ENCODE measurements around the gene ABHD2. TPM values are rescaled to one million over a fixed set of nuclear protein-coding genes. Genes with fewer than 3 reads are reported as not detected.

ABHD2 gene, protein sequence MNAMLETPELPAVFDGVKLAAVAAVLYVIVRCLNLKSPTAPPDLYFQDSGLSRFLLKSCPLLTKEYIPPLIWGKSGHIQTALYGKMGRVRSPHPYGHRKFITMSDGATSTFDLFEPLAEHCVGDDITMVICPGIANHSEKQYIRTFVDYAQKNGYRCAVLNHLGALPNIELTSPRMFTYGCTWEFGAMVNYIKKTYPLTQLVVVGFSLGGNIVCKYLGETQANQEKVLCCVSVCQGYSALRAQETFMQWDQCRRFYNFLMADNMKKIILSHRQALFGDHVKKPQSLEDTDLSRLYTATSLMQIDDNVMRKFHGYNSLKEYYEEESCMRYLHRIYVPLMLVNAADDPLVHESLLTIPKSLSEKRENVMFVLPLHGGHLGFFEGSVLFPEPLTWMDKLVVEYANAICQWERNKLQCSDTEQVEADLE
- total RNA-seq (2021) (43.9 and 52.4 TPM in 2 replicates), Bru-seq, nascent RNA (percentile 68 among the genes with signal in this experiment), BruChase-seq, experiment 1, labeled RNA remaining after a 2-hour chase (percentile 66 among the genes with signal in this experiment), BruChase-seq, experiment 2, labeled RNA remaining after a 6-hour chase (percentile 79 among the genes with signal in this experiment)
- long read RNA-seq, full-length matches to known transcripts: 11 of 33 reads
- long read RNA-seq, partial matches to known transcripts: 3 of 33 reads
- long read RNA-seq, other reads (novel, unspliced or antisense): 19 of 33 reads

- intact Hi-C loops (cut with micrococcal nuclease; ENCODE audit: unreplicated experiment): loop anchor here (5.0 kb wide), 1 partner anchor 54 kb away; no protein-coding TSS in a partner anchor
- no TSS peak for BruUV-seq (replicated peaks)
- Histone ChIP-seq H3K27me3 (replicated peaks; ENCODE audit: insufficient read depth, low read depth, low read length, poor library complexity) (no peaks in the 10 kb centered on the region), H3K9me3 (ENCODE audit: low read depth, low read length, poor library complexity, severe bottlenecking) (no peaks in the 10 kb centered on the region), H3K4me3 (ENCODE audit: low read depth, low read length, poor library complexity, severe bottlenecking) (peak within 1 kb of the TSS; percentile 94), H3K36me3 (ENCODE audit: insufficient read depth, low read length, poor library complexity, severe bottlenecking) (no peaks in the 10 kb centered on the region), H3K27ac (ENCODE audit: low read depth, low read length, poor library complexity, severe bottlenecking) (peak within 1 kb of the TSS; percentile 71), H3K4me1 (ENCODE audit: insufficient read depth, low read length, poor library complexity, severe bottlenecking) (peaks cover 32% of the 10 kb centered on the region)
- no peak for TF ChIP-seq EZH2 (IDR thresholded peaks at IDR 0.05; ENCODE audit: borderline replicate concordance, low read depth, low read length, poor library complexity, severe bottlenecking)
- no peak for TF ChIP-seq CTCF (conservative IDR thresholded peaks at IDR 0.05; ENCODE audit: low read depth, low read length)
- ChIA-PET POLR2A (ENCODE audit: low non-redundant PET) (interaction anchor here (0.5 to 1.0 kb wide), 3 partner anchors 9 to 82 kb away, joined by 3 to 4 read pairs (median 4); no protein-coding TSS in a partner anchor), CTCF (interaction anchor here (0.5 to 1.7 kb wide), 6 partner anchors 10 to 913 kb away, joined by 3 to 10 read pairs (median 4); no protein-coding TSS in a partner anchor)
- DNase-seq (ENCODE audit: low spot score): peak; percentile 100
Observed at GRCh38 chr15:89087830-89088604, at the start of gene ABHD2. ABHD2 (plus strand) TSS chr15:89088456; CDS start chr15:89116328, 27,872 bp downstream.

GRCh38 chr15:89039142-89039541, 49.1 kb upstream of the ABHD2 start:
- Histone ChIP-seq H3K36me3 (ENCODE audit: insufficient read depth, low read length, poor library complexity, severe bottlenecking) (no peaks in the 10 kb centered on the region), H3K27ac (ENCODE audit: low read depth, low read length, poor library complexity, severe bottlenecking) (no peak overlapping the region), H3K4me3 (ENCODE audit: low read depth, low read length, poor library complexity, severe bottlenecking) (no peak overlapping the region), H3K9me3 (ENCODE audit: low read depth, low read length, poor library complexity, severe bottlenecking) (no peaks in the 10 kb centered on the region), H3K4me1 (ENCODE audit: insufficient read depth, low read length, poor library complexity, severe bottlenecking) (no peaks in the 10 kb centered on the region), H3K27me3 (replicated peaks; ENCODE audit: insufficient read depth, low read depth, low read length, poor library complexity) (peaks cover 21% of the 10 kb centered on the region)
- no peak for TF ChIP-seq CTCF (conservative IDR thresholded peaks at IDR 0.05; ENCODE audit: low read depth, low read length)
- TF ChIP-seq EZH2 (IDR thresholded peaks at IDR 0.05; ENCODE audit: borderline replicate concordance, low read depth, low read length, poor library complexity, severe bottlenecking): no peak
- ChIA-PET CTCF (no interaction called here), POLR2A (ENCODE audit: low non-redundant PET) (no interaction called here)
- DNase-seq (ENCODE audit: low spot score): no peak
- no TSS peak for BruUV-seq (replicated peaks)
- intact Hi-C loops (cut with micrococcal nuclease; ENCODE audit: unreplicated experiment): no loop called here

GRCh38 chr15:89041507-89041906, 46.7 kb upstream of the ABHD2 start:
- Histone ChIP-seq H3K9me3 (ENCODE audit: low read depth, low read length, poor library complexity, severe bottlenecking) (no peaks in the 10 kb centered on the region), H3K4me1 (ENCODE audit: insufficient read depth, low read length, poor library complexity, severe bottlenecking) (no peaks in the 10 kb centered on the region), H3K36me3 (ENCODE audit: insufficient read depth, low read length, poor library complexity, severe bottlenecking) (no peaks in the 10 kb centered on the region), H3K27me3 (replicated peaks; ENCODE audit: insufficient read depth, low read depth, low read length, poor library complexity) (peaks cover 17% of the 10 kb centered on the region), H3K27ac (ENCODE audit: low read depth, low read length, poor library complexity, severe bottlenecking) (no peak overlapping the region), H3K4me3 (ENCODE audit: low read depth, low read length, poor library complexity, severe bottlenecking) (no peak overlapping the region)
- DNase-seq (ENCODE audit: low spot score): no peak
- ChIA-PET POLR2A (ENCODE audit: low non-redundant PET) (no interaction called here), CTCF (no interaction called here)
- intact Hi-C loops (cut with micrococcal nuclease; ENCODE audit: unreplicated experiment): no loop called here
- TF ChIP-seq EZH2 (IDR thresholded peaks at IDR 0.05; ENCODE audit: borderline replicate concordance, low read depth, low read length, poor library complexity, severe bottlenecking) (no peak), CTCF (conservative IDR thresholded peaks at IDR 0.05; ENCODE audit: low read depth, low read length) (no peak)
- BruUV-seq (replicated peaks): no TSS peak
